WTC11 (cell line): ENCODE results near the gene SERPINE1. TPM values are rescaled to one million over a fixed set of nuclear protein-coding genes. Genes with fewer than 3 reads are reported as not detected.

Experiments used
- ATAC-seq: fragments of 200-7000 bp; cut with Tn5 transposase; 2 replicates; pipeline ENCODE4 v1.10.0; 2021; ENCODE audit warnings: mild to moderate bottlenecking, moderate library complexity
- CTCF ChIA-PET: fragments of 300-600 bp; sonication (Branson Sonifier 250); formaldehyde crosslinking; loops from one replicate; lab custom pipeline; 2021; ENCODE audit warnings: antibody characterized with exemption; lab: Charles Lee
- POLR2A ChIA-PET: fragments of 350-600 bp; sonication (Branson Sonifier 250); formaldehyde crosslinking; loops from one replicate; lab custom pipeline; 2021; ENCODE audit warnings: antibody characterized with exemption; lab: Charles Lee
- DNase-seq: peaks from one replicate; pipeline ENCODE4 v3.0.0; 2021; ENCODE audit warnings: low spot score
- H3K27ac Mint-ChIP-seq: 2 replicates; pipeline ENCODE4 v1.8.0; 2021; ENCODE audit warnings: mixed read lengths
- H3K27me3 Mint-ChIP-seq: 2 replicates; pipeline ENCODE4 v1.8.0; 2021; ENCODE audit warnings: low read depth, mild to moderate bottlenecking, moderate library complexity, mixed read lengths
- H3K36me3 Mint-ChIP-seq: 2 replicates; pipeline ENCODE4 v1.8.0; 2021; ENCODE audit warnings: mixed read lengths
- H3K4me1 Mint-ChIP-seq: 2 replicates; pipeline ENCODE4 v1.8.0; 2022; ENCODE audit warnings: mixed read lengths
- H3K4me3 Mint-ChIP-seq: 2 replicates; pipeline ENCODE4 v1.8.0; 2021; ENCODE audit warnings: mild to moderate bottlenecking, moderate library complexity, mixed read lengths
- H3K9me3 Mint-ChIP-seq: 2 replicates; pipeline ENCODE4 v1.8.0; 2021; ENCODE audit warnings: mixed read lengths
- AFF4 ChIP-seq: sonication (generic); formaldehyde crosslinking; IDR thresholded peaks from 2 replicates; pipeline ENCODE4 v1.8.1; 2023; ENCODE audit warnings: mild to moderate bottlenecking, missing genetic modification reagents, borderline replicate concordance
- ATF1 ChIP-seq: sonication (generic); formaldehyde crosslinking; IDR thresholded peaks from 2 replicates; pipeline ENCODE4 v1.8.1; 2023; ENCODE audit warnings: mild to moderate bottlenecking, moderate library complexity, missing genetic modification reagents
- CREM ChIP-seq: sonication (generic); formaldehyde crosslinking; IDR thresholded peaks from 2 replicates; pipeline ENCODE4 v1.8.1; 2022; ENCODE audit warnings: mild to moderate bottlenecking, missing genetic modification reagents, moderate library complexity
- ELF4 ChIP-seq: sonication (generic); formaldehyde crosslinking; IDR thresholded peaks from 2 replicates; pipeline ENCODE4 v1.8.1; 2022; ENCODE audit warnings: low read depth, mild to moderate bottlenecking, moderate library complexity, missing genetic modification reagents
- GRHL2 ChIP-seq: fragments of 250-450 bp; sonication (Bioruptor Pico); IDR thresholded peaks from 2 replicates; pipeline ENCODE4 v1.8.0; 2022; ENCODE audit warnings: mild to moderate bottlenecking, moderate library complexity; ENCODE audit not compliant: insufficient replicate concordance, severe bottlenecking
- KAT7 ChIP-seq: sonication (generic); formaldehyde crosslinking; IDR thresholded peaks from 2 replicates; pipeline ENCODE4 v1.8.1; 2023; ENCODE audit warnings: missing genetic modification reagents, mild to moderate bottlenecking, borderline replicate concordance
- PRDM15 ChIP-seq: sonication (generic); formaldehyde crosslinking; IDR thresholded peaks from 2 replicates; pipeline ENCODE4 v1.8.0; 2022; ENCODE audit warnings: missing genetic modification reagents
- PREB ChIP-seq: sonication (generic); formaldehyde crosslinking; IDR thresholded peaks from 2 replicates; pipeline ENCODE4 v1.8.1; 2022; ENCODE audit warnings: mild to moderate bottlenecking, missing genetic modification reagents, moderate library complexity, borderline replicate concordance
- SOX15 ChIP-seq: fragments of 250-450 bp; sonication (Bioruptor Pico); IDR thresholded peaks from 2 replicates; pipeline ENCODE4 v1.9.0; 2021; ENCODE audit warnings: mild to moderate bottlenecking
- TEAD1 ChIP-seq: sonication (generic); formaldehyde crosslinking; IDR thresholded peaks from 2 replicates; pipeline ENCODE4 v1.8.0; 2022; ENCODE audit warnings: mild to moderate bottlenecking, missing genetic modification reagents
- USF2 ChIP-seq: sonication (generic); formaldehyde crosslinking; IDR thresholded peaks from 2 replicates; pipeline ENCODE4 v1.8.1; 2023; ENCODE audit warnings: mild to moderate bottlenecking, missing genetic modification reagents, moderate library complexity
- ZBTB43 ChIP-seq: sonication (generic); formaldehyde crosslinking; IDR thresholded peaks from 2 replicates; pipeline ENCODE4 v1.8.1; 2023; ENCODE audit warnings: mild to moderate bottlenecking, missing genetic modification reagents
- ZNF138 ChIP-seq: sonication (generic); formaldehyde crosslinking; conservative IDR thresholded peaks from 2 replicates; pipeline ENCODE4 v1.8.1; 2022; ENCODE audit warnings: mild to moderate bottlenecking, moderate library complexity, missing genetic modification reagents
- ZNF671 ChIP-seq: fragments of 250-450 bp; sonication (Bioruptor Pico); IDR thresholded peaks from 2 replicates; pipeline ENCODE4 v1.8.0; 2021; ENCODE audit warnings: mild to moderate bottlenecking
- total RNA-seq: library from RNA; stranded (reverse); gene quantifications from 3 replicates; pipeline ENCODE4 v1.2.3, GENCODE V29; 2021

Gene SERPINE1
- total RNA-seq, 1 experiment from 2014 or later: 2.6 TPM

GRCh38 chr7:101177644-101178043 is 50.7 kb downstream of the SERPINE1 start (continued):
- TF ChIP-seq ELF4: no peak
- TF ChIP-seq SOX15 (CRISPR knock-in tag): no peak
- TF ChIP-seq TEAD1: no peak
- no peak for TF ChIP-seq USF2 (CRISPR knock-in tag)
- no peak for TF ChIP-seq CREM (CRISPR knock-in tag)
- TF ChIP-seq ZNF671 (CRISPR knock-in tag): no peak
- no peak for TF ChIP-seq PREB (CRISPR knock-in tag)
- TF ChIP-seq KAT7: no peak
- no peak for TF ChIP-seq ZBTB43 (CRISPR knock-in tag)
- no peak for TF ChIP-seq AFF4 (CRISPR knock-in tag)
- no peak for TF ChIP-seq GRHL2 (CRISPR knock-in tag)
- TF ChIP-seq ZNF138: no peak
- TF ChIP-seq, all 79 proteins: peak for 0

- DNase-seq (peak; percentile 43), ATAC-seq (peak; percentile 4; the same call in 1 of the 2 replicates)
- Mint-ChIP-seq H3K4me1 (peaks cover 18% of the 10 kb centered on the region), H3K27ac (no peak overlapping the region), H3K36me3 (no peaks in the 10 kb centered on the region), H3K9me3 (no peaks in the 10 kb centered on the region), H3K4me3 (peak overlapping the region; percentile 73), H3K27me3 (peaks cover 84% of the 10 kb centered on the region)
- ChIA-PET CTCF (interaction anchor here (0.6 to 6.9 kb wide), 8 partner anchors 8 to 56 kb away, joined by 3 to 78 read pairs (median 4); partner anchors contain the start of genes SERPINE1 and VGF), POLR2A (interaction anchor here (0.6 to 0.7 kb wide), 2 partner anchors 65 to 92 kb away, joined by 4 to 10 read pairs; no protein-coding TSS in a partner anchor)
- no peak for TF ChIP-seq CREM (CRISPR knock-in tag)
- peak; percentile 54; the same call in 1 of the 2 replicates for TF ChIP-seq PRDM15 (CRISPR knock-in tag)
- TF ChIP-seq ATF1: no peak
Measured at GRCh38 chr7:101179117-101179516, 52.2 kb downstream of the SERPINE1 start.
